Measurements from ENCODE around the gene RELN. TPM values are rescaled to one million over a fixed set of nuclear protein-coding genes. Genes with fewer than 3 reads are reported as not detected.

RELN gene
- total RNA-seq, 1 donor from 2014 or later = not detected

GRCh38 chr7:103879411-103879810 is 110.0 kb downstream of the RELN start:
- H3K4me3 Mint-ChIP-seq = no peak overlapping the region
- H3K4me1 Mint-ChIP-seq = no peaks in the 10 kb centered on the region
- intact Hi-C loops (cut with micrococcal nuclease) = no loop called here
- ChIA-PET POLR2A (no interaction called here), CTCF (no interaction called here)
- H3K27ac Mint-ChIP-seq = no peak overlapping the region
- H3K9me3 Mint-ChIP-seq = peaks cover 2% of the 10 kb centered on the region
- no peak for ATAC-seq (ENCODE audit: low read depth)
- no peak for DNase-seq
- no peak for TF ChIP-seq CTCF (IDR thresholded peaks at IDR 0.05)
- no peaks in the 10 kb centered on the region for H3K36me3 Mint-ChIP-seq (ENCODE audit: low read depth)
- peaks cover 2% of the 10 kb centered on the region for H3K27me3 Mint-ChIP-seq

GRCh38 chr7:103877565-103877964 is 111.9 kb downstream of the RELN start:
- Mint-ChIP-seq H3K27ac (no peak overlapping the region), H3K4me3 (no peak overlapping the region), H3K9me3 (no peaks in the 10 kb centered on the region), H3K36me3 (ENCODE audit: low read depth) (no peaks in the 10 kb centered on the region), H3K27me3 (peaks cover 2% of the 10 kb centered on the region), H3K4me1 (no peaks in the 10 kb centered on the region)
- DNase-seq (no peak), ATAC-seq (ENCODE audit: low read depth) (no peak)
- POLR2A ChIA-PET = no interaction called here
- intact Hi-C loops (cut with micrococcal nuclease) = no loop called here
- CTCF ChIA-PET = no interaction called here
- TF ChIP-seq CTCF (IDR thresholded peaks at IDR 0.05) = no peak

- TF ChIP-seq CTCF (IDR thresholded peaks at IDR 0.05) = no peak
- ATAC-seq (ENCODE audit: low read depth) (no peak), DNase-seq (no peak)
- ChIA-PET CTCF (no interaction called here), POLR2A (no interaction called here)
- no peak overlapping the region for H3K27ac Mint-ChIP-seq
- no peaks in the 10 kb centered on the region for H3K9me3 Mint-ChIP-seq
- H3K4me3 Mint-ChIP-seq = no peak overlapping the region
- H3K27me3 Mint-ChIP-seq = no peaks in the 10 kb centered on the region
- H3K4me1 Mint-ChIP-seq = no peaks in the 10 kb centered on the region
- H3K36me3 Mint-ChIP-seq (ENCODE audit: low read depth) = no peaks in the 10 kb centered on the region
- intact Hi-C loops (cut with micrococcal nuclease) = no loop called here
These were observed 113.7 kb downstream of the RELN start for GRCh38 chr7:103875718-103876117.

GRCh38 chr7:103871473-103871872 is 118.0 kb downstream of the RELN start:
- no peak for TF ChIP-seq CTCF (IDR thresholded peaks at IDR 0.05)
- Mint-ChIP-seq H3K27ac (no peak overlapping the region), H3K27me3 (no peaks in the 10 kb centered on the region), H3K9me3 (no peaks in the 10 kb centered on the region), H3K4me1 (no peaks in the 10 kb centered on the region), H3K36me3 (ENCODE audit: low read depth) (no peaks in the 10 kb centered on the region), H3K4me3 (no peak overlapping the region)
- CTCF ChIA-PET = no interaction called here
- POLR2A ChIA-PET = no interaction called here
- intact Hi-C loops (cut with micrococcal nuclease) = no loop called here
- DNase-seq (no peak), ATAC-seq (ENCODE audit: low read depth) (no peak)

- ATAC-seq (ENCODE audit: low read depth) (no peak), DNase-seq (no peak)
- Mint-ChIP-seq H3K9me3 (no peaks in the 10 kb centered on the region), H3K4me3 (no peak overlapping the region), H3K27me3 (no peaks in the 10 kb centered on the region), H3K36me3 (ENCODE audit: low read depth) (no peaks in the 10 kb centered on the region), H3K27ac (no peak overlapping the region), H3K4me1 (no peaks in the 10 kb centered on the region)
- intact Hi-C loops (cut with micrococcal nuclease) = no loop called here
- POLR2A ChIA-PET = no interaction called here
- CTCF ChIA-PET = no interaction called here
- no peak for TF ChIP-seq CTCF (IDR thresholded peaks at IDR 0.05)
These were observed 118.8 kb downstream of the RELN start for GRCh38 chr7:103870664-103871063.

Data from activated B cell treated with CpG ODN at 0.5 μM for 24 hours (primary cell).